HG02885 (cell line): ENCODE results near the gene SLC12A8.

Experiments
- ATAC-seq: cut with Tn5 transposase; IDR thresholded peaks from one replicate; pipeline ENCODE4 v1.9.1; 2021; ENCODE audit warnings: mild to moderate bottlenecking; ENCODE audit not compliant: unreplicated experiment, poor library complexity

Gene SLC12A8

DNA sequence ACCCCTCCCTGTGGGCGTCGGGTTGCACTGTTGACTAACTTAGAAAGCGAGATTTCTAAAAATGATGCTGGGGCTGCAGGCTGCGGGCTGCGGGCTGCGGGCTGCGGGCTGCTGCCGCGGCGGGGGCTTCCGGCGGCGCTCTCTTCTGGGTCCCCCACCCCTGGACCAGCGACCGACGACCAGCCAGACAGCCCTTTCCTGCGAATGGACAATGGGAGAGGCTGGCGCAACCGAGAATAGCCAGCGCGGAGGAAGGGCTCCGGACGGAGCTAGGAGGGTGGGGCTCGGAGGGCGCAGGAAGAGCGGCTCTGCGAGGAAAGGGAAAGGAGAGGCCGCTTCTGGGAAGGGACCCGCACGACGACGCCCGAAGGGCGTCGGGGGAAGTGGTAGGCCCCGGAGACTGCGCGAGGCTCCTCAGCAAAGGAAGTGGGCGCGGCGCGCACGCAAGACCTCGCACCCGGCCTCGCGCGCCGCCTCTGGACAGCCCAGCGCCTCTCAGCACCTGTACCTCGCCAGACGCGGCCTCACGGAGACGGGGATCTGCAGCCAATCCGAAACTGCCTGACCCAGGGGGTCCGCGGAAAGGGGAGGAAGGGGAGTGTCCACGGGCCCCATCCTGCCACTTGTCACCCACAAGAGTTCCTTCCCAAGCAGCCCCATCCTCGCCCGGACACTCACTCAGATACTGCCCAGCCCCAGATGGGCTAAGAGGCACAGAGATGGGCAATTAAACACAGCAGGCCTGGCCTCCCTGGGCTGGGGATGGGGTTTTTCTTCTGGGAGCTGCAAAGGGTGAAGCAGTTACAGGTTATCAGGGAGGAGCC is 70.7 kb downstream of the SLC12A8 start:
- peak; percentile 61 for ATAC-seq

DNA sequence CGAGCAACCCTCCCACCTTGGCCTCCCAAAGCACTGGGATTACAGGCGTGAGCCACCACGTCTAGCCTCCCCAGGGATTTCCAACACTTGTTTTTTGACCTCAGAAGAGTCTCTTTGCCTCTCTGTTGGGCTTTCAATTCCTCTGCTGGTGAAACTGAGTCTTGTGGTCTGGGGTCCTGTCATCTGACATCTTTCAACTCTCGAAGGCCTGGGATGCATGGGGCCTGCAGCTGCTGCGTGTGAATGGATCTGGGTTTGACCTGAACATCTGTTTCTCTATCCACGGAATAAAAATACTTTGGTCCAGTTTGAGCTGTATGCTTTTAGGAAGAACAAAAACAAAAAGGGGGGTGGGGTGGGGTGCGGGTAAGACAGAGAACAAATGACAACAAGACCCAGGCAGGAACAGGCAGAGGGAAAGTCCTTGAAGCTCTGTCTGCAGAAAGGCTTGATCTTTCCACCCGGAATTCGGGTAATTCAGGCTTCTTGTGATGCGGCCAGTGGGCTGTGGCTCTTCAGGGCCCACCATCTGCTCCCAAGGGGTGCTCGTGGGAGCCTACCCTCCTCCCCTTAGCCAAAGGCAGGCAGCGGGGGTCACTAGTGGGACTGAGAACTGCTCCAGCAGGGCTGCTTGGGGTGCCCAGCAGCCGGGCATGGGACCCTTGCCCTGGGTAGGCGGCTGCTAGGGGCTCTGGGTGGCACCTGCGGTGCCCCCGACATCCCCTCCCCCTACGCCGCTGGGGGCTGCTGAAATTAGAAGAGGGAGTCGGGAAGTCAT is 71.5 kb downstream of the SLC12A8 start:
- ATAC-seq, result peak; percentile 20

DNA sequence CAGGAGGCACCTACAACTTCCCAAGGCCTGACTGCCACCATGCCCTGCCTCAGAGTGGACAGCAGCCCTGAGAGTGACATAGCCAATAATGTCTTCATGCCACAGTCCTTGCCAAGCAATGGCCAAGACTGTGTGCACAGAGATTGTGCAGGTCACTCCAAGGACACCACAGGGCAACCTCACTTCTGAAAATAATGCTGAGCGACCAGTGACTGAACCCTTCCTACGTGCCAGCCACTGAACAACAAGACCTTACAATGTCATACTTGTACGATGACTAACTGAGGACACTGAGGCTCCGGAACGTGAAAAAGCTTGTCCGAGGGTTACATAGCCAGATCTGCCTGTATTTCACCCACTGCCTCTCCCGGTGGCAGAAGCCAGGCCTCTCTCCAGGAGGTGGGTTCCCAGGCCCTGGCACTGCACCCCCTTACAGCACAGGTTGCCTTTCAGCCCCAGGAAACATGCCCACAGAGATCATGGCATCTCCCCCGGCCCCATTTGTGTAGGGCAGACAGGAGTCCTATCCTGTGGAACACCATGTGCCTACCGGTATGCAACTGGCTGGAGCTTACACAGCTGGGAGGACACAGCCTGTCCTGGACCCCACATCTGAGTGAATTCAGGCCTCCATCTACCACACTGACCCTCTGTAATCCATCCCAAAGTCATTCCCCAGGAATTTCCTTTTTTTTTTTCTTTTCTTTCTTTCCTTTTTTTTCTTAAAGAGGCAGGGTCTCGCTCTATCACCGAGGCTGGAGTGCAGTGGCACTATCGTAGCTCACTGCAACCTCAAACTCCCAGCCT is 72.3 kb downstream of the SLC12A8 start:
- no peak for ATAC-seq

DNA sequence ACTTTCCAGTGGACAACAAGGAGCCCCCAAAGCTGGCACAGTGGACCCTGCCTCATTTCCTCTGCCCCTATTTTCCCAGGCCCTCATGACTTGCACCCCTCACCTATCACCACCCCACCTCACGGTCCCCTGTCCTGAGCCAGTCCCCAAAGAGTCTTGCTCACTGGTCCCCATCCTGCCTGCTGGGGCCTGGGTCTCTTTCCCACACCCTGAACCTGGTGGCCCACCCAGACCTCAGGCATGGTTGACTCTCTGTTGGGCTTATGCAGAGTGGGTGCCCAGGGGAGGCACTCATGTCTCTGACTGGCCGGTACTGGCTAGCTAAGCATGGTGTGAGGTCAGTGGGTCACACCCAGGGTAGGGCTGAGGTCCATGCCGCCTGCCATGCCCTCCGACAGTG is 73.2 kb downstream of the SLC12A8 start:
- ATAC-seq, result no peak

DNA sequence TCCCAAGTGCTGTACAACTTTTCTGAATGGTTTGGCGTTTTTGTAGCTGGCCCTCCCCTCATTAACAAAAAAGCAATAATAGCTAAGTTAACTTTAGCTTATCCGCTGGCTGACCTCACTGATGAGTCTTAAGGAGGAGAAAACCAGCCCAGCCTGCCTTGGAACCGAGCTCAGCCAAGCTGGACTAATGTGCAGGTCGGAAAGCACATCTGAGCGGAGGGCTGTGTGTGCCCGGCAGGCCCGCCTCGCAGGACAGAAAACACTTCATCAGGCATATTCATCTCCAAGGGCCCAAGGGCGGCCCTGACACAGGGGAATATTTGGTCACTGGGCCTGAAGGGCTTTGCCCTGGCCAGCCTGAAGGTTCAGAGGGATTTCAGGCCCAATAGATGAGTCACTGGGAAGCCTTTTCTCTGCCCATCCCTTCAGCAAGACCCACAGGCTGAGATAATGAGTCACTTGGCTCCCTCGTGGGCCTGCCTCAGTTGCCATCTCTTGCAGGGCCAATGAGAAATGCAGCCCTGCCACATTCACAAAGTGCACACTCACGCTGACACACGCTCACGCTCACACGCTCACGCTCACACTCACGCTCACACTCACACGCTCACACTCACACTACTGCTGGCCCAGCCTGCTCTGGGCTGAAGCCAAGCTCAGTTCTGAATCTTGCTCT is 75.1 kb downstream of the SLC12A8 start:
- ATAC-seq, result no peak

- no peak for ATAC-seq
Measured at GRCh38 chr3:125136966-125137357, 75.6 kb downstream of the SLC12A8 start.

GRCh38 chr3:125136515-125136914 is 76.0 kb downstream of the SLC12A8 start:
- ATAC-seq, result no peak

- no peak for ATAC-seq
Measured at GRCh38 chr3:125134952-125135351, 77.6 kb downstream of the SLC12A8 start.

DNA sequence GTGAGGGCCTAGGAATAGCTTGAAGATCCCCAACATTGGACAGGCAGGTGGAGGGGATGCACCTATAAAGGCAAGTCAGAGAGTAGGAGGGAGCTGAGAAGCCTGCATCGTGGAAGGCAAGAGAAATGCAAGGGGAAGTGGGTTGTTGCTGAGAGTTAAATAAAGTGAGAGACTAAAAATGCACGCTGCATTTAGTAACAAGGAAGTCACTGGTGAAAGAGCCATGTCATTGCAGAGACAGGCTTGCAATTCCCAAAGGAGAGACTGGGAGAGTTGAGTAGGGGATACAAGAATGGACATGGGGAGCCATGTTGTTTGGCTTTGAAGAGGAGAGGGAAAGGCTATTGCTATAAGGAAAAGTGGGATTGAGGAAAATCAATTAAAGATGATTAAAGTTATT is 79.7 kb downstream of the SLC12A8 start:
- no peak for ATAC-seq

GRCh38 chr3:125129512-125129997 is 83.0 kb downstream of the SLC12A8 start:
- ATAC-seq, result no peak

DNA sequence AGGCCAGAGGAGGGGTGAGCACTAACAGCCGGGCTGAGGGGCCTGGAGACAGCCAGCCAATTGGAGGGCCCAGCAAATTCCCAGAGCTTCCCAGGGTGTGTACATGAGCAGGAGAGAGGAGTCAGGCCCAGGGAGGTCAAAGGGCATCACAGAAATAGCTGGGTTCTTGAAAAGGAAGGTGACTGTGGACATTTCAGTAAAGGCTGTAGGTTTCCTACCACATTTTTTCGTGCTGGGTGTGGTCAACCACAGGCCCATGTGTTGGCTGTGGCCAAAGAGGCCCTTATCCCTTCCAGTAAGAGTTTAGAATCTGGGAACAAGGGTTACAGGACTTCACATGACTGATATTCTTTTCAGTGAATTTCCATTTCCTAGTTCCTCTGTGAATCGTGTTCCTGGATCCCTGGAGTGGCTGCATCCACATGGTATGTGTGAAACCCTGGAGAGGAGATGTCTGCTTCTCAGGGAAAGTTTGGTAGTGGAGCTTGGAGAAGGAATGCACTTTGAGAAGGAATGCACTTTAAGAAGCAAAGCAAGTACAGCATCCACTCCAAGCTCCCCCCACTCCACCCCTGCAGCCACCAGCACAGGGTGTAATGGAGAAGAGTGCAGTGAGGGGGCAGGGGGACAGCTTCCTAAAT is 83.6 kb downstream of the SLC12A8 start:
- no peak for ATAC-seq

GRCh38 chr3:125126323-125126722 is 86.2 kb downstream of the SLC12A8 start:
- no peak for ATAC-seq

DNA sequence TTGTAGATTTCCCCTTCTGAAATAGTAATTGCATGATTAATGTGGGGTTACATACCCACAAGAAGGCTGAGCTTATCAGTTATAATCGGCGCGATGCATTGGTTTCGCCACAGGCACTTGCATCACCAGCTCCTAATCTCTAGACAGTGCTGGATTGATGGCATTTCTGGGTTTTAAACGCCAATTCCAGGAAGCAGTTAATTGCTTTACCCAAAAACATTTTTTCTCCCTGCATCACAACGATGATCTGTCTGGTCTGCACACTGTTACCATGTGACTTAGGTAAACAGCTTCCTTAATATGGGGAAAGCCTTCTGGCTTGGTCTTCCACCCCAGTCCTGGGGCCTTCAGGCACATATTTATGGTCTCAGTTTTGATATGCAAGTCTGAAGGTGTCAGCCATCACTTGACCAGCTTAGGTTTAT is 86.7 kb downstream of the SLC12A8 start:
- no peak for ATAC-seq

DNA sequence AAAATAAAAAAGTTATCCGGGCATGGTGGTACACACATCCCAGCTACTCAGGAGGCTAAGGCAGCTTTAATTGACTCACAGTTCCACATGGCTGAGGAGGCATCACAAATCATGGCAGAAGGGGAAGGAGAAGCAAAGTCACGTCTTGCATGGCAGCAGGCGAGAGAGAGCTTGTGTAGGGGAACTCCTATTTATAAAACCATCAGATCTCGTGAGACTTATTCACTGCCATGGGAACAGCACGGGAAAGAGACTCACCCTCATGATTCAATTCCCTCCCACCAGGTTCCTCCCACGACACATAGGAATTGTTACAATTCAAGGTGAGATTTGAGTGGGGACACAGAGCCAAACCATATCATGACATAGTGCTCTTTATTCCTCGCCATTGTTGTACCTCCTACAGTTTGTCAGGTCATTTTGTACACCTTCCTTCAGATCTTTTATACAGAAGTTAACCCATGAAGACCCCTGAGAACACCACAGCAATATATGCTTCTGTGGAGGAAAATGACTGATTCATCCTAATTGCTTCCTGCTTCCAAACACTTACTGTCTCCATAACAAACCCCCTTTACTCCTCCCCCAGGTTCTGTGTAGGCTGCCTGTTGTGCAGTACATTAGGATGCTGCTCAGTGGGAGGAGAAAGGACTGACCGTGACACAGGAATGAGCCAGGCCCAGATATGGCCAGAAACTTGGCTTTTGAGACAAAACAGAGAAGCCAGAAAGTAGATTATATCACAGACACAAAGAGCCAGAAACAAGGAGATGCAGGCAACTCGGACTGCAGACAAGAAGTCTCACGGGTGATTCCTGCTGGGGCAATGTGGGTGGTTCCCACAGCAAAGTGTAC is 88.9 kb downstream of the SLC12A8 start:
- ATAC-seq, result no peak

DNA sequence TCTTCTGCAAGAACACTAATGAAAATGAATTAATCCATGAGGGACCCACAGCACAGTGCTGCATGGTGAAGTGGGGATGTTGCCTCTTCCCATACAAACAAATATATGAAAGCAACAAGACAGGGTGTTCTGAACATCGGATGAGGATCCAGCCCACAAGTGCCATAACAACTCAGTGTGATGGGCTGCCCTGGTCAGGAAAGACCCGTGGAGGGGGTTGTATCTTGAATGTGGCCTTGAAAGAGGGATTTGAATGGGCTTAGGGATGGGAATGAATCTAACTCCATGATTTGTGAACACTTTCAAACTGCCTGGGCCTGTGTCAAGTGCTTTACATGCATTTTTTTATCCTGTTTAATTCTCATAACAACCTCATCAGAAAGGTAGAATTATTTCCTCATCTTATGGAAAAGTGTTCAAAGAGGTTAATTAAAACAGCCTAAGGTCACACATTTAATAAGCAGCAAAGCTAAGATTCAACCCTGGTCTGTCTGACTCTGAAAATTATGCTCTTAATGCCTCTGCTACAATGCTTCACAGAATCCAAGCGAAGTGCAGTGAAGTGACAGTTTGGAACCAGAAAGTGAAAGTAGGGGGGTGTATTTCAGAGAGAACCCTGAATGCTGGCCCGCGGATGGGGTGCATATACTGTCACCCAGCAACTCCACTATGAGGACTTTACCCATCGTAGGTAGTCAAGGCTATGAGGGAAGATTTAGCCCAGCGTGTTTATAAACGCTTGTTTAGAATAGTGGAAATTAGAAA is 91.1 kb downstream of the SLC12A8 start:
- peak; percentile 63 for ATAC-seq

- ATAC-seq, result no peak
Measured at GRCh38 chr3:125120379-125121122, 92.0 kb downstream of the SLC12A8 start.

DNA sequence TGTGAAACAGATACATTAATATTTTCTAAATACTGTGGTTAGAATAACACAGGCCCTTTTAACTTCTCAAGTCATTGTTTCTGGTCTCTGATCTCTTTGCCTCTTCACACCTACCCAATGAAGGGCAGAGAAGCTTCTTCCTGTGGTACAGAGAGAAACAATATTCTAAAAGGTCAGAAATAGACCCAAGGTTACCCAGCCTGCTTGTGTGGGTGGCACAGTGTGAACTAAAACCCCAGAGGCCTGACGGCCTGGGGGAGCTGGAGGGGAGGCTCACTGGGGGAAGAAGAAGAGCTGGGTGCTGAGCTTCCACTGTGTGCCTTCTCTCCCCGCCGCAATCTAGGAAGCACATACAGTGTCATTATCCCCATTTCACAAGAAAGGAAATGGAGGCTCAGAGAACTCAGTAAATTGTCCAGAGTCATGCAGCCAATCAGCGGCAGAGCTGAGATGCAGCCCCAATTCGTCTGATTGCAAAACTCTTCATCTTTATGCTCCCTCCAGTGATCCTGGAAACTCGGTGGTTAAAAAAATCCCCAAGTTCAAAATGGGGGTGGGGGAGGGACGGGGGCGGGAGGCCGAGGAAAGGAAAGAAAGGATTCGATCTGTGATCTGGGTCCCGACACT is 92.7 kb downstream of the SLC12A8 start:
- peak; percentile 77 for ATAC-seq
